GM12875 (cell line): Measurements from ENCODE around the gene CDHR3.

ENCODE experiments used
- H3K4me3 ChIP-seq: one replicate; pipeline ENCODE4 v1.5.1; 2011; ENCODE audit warnings: low read depth, low read length, control low read depth
- CTCF ChIP-seq: IDR thresholded peaks from 2 replicates; pipeline ENCODE4 v1.5.1; 2011; ENCODE audit warnings: low read depth, mild to moderate bottlenecking, control low read depth, inconsistent platforms, low read length, moderate library complexity, borderline replicate concordance; ENCODE audit not compliant: insufficient read depth

Gene CDHR3

GRCh38 chr7:105962353-105962752 is 711 bp upstream of the CDHR3 start:
- no peak for TF ChIP-seq CTCF
- H3K4me3 ChIP-seq: no peak overlapping the region

- TF ChIP-seq CTCF: no peak
- no peak overlapping the region for H3K4me3 ChIP-seq
These were observed 8.8 kb downstream of the CDHR3 start for GRCh38 chr7:105971845-105972244.

- no peak for TF ChIP-seq CTCF
- no peak overlapping the region for H3K4me3 ChIP-seq
These were observed 9.2 kb downstream of the CDHR3 start for GRCh38 chr7:105972276-105972675.

GRCh38 chr7:105974471-105974870 is 11.4 kb downstream of the CDHR3 start:
- no peak overlapping the region for H3K4me3 ChIP-seq
- no peak for TF ChIP-seq CTCF

- H3K4me3 ChIP-seq: no peak overlapping the region
- no peak for TF ChIP-seq CTCF
These were observed 12.8 kb downstream of the CDHR3 start for GRCh38 chr7:105975770-105976417.

- no peak overlapping the region for H3K4me3 ChIP-seq
- no peak for TF ChIP-seq CTCF
These were observed 13.8 kb downstream of the CDHR3 start for GRCh38 chr7:105976868-105977267.

GRCh38 chr7:105978035-105978434 is 15.0 kb downstream of the CDHR3 start:
- no peak for TF ChIP-seq CTCF
- no peak overlapping the region for H3K4me3 ChIP-seq
